Colonic mucosa (tissue), 4 donors: ENCODE results near the gene RRAS. TPM values are rescaled to one million over a fixed set of nuclear protein-coding genes. Genes with fewer than 3 reads are reported as not detected.

ENCODE experiments used
- DNase-seq: peaks from one replicate; pipeline ENCODE4 v3.0.0-alpha.2; 2020
- H3K27ac ChIP-seq: fragments of 200-600 bp; one replicate; pipeline ENCODE4 v1.8.0; 2021
- H3K27me3 ChIP-seq: fragments of 200-600 bp; one replicate; pipeline ENCODE4 v1.8.0; 2021
- H3K36me3 ChIP-seq: fragments of 200-600 bp; one replicate; pipeline ENCODE4 v1.8.0; 2021
- H3K4me1 ChIP-seq: fragments of 200-600 bp; one replicate; pipeline ENCODE4 v1.8.0; 2021; ENCODE audit warnings: mild to moderate bottlenecking
- H3K4me3 ChIP-seq: fragments of 200-600 bp; one replicate; pipeline ENCODE4 v1.8.0; 2021
- H3K9ac ChIP-seq, 2 donors: one replicate each; pipeline ENCODE4 v1.7.0; 2013; ENCODE audit warnings: control low read depth in 2 of 2, low read depth in 2 of 2, low read length in 2 of 2
- H3K9me3 ChIP-seq: fragments of 200-600 bp; one replicate; pipeline ENCODE4 v1.8.0; 2021
- intact Hi-C: fragments of 100-400 bp; cut with DNase I; formaldehyde crosslinking; loops from one replicate; pipeline ENCODE4 v1.14.1; 2022
- total RNA-seq, 2 donors: library from RNA; stranded (reverse); fragmentation: NEBNext Ultra II Directional in 1 of 2; extraction: Animal tissue kit (Norgen Biotek cat#: 25700) in 1 of 2; gene quantifications; one replicate each; pipeline ENCODE4 v1.2.1, GENCODE V29; 2021
- TF ChIP-seq, protein P1 (sequence below): fragments of 200-600 bp; IDR thresholded peaks from one replicate; pipeline ENCODE4 v1.8.0; 2022; ENCODE audit warnings: antibody characterized with exemption, mild to moderate bottlenecking
- donor health status: healthy.
- donor health status: DM: no; HTN: no; CAD: no.
- donor health status: DM: no; HTN: no; CAD: no.

Gene RRAS
- total RNA-seq, 2 donors from 2014 or later = 45.7 to 62.2 TPM

GRCh38 chr19:49683814-49684250 is 43.9 kb upstream of the RRAS start:
- Histone ChIP-seq H3K9ac (no peak overlapping the region), H3K4me3 (no peak overlapping the region), H3K27me3 (no peaks in the 10 kb centered on the region), H3K4me1 (peaks cover 9% of the 10 kb centered on the region), H3K36me3 (no peaks in the 10 kb centered on the region), H3K27ac (no peak overlapping the region), H3K9me3 (no peaks in the 10 kb centered on the region)
- no peak for DNase-seq
- TF ChIP-seq, protein P1, sequence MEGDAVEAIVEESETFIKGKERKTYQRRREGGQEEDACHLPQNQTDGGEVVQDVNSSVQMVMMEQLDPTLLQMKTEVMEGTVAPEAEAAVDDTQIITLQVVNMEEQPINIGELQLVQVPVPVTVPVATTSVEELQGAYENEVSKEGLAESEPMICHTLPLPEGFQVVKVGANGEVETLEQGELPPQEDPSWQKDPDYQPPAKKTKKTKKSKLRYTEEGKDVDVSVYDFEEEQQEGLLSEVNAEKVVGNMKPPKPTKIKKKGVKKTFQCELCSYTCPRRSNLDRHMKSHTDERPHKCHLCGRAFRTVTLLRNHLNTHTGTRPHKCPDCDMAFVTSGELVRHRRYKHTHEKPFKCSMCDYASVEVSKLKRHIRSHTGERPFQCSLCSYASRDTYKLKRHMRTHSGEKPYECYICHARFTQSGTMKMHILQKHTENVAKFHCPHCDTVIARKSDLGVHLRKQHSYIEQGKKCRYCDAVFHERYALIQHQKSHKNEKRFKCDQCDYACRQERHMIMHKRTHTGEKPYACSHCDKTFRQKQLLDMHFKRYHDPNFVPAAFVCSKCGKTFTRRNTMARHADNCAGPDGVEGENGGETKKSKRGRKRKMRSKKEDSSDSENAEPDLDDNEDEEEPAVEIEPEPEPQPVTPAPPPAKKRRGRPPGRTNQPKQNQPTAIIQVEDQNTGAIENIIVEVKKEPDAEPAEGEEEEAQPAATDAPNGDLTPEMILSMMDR = no peak
- intact Hi-C loops = no loop called here

GRCh38 chr19:49682274-49682673 is 42.3 kb upstream of the RRAS start:
- intact Hi-C loops = no loop called here
- no peak for DNase-seq
- H3K4me1 ChIP-seq = peaks cover 12% of the 10 kb centered on the region

GRCh38 chr19:49681830-49682229 is 41.9 kb upstream of the RRAS start:
- Histone ChIP-seq H3K4me3 (no peak overlapping the region), H3K27me3 (no peaks in the 10 kb centered on the region), H3K36me3 (no peaks in the 10 kb centered on the region), H3K9me3 (no peaks in the 10 kb centered on the region), H3K27ac (no peak overlapping the region), H3K4me1 (peaks cover 12% of the 10 kb centered on the region), H3K9ac (no peak overlapping the region)
- TF ChIP-seq, protein P1 = no peak
- intact Hi-C loops = no loop called here
- no peak for DNase-seq

More at GRCh38 chr19:49682274-49682673, 42.3 kb upstream of the RRAS start:
- H3K4me3 ChIP-seq = no peak overlapping the region
- H3K9me3 ChIP-seq = no peaks in the 10 kb centered on the region
- H3K36me3 ChIP-seq = no peaks in the 10 kb centered on the region
- no peak overlapping the region for H3K27ac ChIP-seq
- H3K9ac ChIP-seq = no peak overlapping the region
- TF ChIP-seq, protein P1 = no peak
- H3K27me3 ChIP-seq = no peaks in the 10 kb centered on the region

DNA sequence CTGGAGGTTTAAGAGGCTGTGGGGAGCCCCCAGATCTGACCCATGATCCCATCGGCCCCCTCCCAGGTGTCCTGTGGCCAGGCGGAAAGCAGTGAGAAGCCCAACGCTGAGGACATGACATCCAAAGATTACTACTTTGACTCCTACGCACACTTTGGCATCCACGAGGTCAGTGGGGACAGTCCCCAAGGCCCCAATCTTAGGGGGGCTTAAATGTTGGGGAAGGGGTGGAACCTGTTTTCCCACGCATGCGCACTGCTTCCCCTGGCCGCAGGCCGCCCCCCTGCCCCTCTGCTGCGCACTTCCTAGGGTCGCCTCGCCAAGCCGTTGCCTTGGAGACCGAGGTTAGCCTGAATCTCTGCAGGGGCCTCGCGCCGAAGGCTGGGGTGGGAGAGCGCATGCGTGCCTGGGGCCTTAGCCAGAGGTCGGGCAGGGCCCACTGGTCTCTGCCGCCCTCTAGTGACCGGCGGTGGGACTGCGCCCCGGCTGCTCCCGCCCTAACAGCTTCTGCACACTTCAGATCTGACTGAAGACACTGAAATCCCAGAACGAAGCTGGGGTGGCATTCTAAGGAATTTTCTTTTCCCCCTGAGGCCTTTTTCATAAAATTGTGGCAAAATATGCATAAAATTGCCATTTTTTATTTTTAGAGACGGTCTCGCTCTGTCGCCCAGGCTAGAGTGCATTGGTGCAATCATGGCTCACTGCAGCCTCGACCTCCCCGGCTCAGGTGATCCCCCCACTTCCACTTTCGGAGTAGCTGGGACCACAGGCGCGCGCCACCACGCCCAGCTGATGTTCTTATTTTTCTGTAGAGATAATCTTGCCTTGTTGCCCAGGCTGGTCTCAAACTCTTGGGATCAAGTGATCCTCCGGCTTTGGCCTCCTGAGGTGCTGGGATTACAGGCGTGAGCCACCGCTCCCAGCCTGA is 40.7 kb upstream of the RRAS start:
- Histone ChIP-seq H3K4me1 (peaks cover 12% of the 10 kb centered on the region), H3K9me3 (no peaks in the 10 kb centered on the region), H3K27me3 (no peaks in the 10 kb centered on the region), H3K27ac (peak overlapping the region; percentile 57), H3K9ac (peak overlapping the region in 1 of 2 donors; percentile 44), H3K4me3 (peak overlapping the region; percentile 22), H3K36me3 (no peaks in the 10 kb centered on the region)
- peak; percentile 92 for DNase-seq
- intact Hi-C loops = no loop called here
- TF ChIP-seq, protein P1 = peak; percentile 100

DNA sequence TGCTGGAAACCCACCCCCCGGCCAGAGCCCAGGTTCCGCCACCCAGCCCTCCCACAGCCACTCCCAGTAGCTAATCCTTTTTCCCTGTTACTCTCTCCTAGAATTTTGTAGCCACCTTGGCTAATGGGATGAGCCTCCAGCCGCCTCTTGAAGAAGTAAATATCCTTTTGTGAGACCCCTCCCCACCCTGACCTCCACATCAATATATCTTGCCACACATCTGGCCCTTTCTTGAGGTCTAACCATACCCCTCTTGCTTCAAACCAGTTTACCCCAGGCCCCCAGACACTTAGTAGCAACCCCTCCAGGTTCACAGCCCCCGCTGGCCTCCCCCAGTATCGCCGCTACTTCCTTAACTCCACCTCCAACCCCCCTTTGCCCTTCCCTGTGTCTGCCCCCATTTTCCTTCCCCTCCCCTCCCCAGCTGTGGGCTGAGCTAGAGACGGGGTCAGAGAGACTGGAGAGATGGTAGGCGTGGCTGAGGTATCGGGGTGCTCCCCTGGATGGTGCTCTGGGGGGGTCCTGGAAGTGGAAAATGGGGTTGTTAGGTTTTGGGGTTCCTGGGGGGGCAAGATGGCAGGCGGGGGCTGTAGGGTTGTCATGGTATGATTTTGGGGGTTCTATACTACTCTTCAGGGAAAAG is 39.9 kb upstream of the RRAS start:
- Histone ChIP-seq H3K27ac (no peak overlapping the region), H3K9me3 (no peaks in the 10 kb centered on the region), H3K4me1 (peaks cover 12% of the 10 kb centered on the region), H3K9ac (peak overlapping the region in 1 of 2 donors; percentile 44), H3K4me3 (no peak overlapping the region), H3K36me3 (no peaks in the 10 kb centered on the region), H3K27me3 (no peaks in the 10 kb centered on the region)
- intact Hi-C loops = no loop called here
- DNase-seq = no peak
- TF ChIP-seq, protein P1 = no peak
